Naive B cell (primary cell): ENCODE measurements around the gene PLEKHA6. TPM values are rescaled to one million over a fixed set of nuclear protein-coding genes. Genes with fewer than 3 reads are reported as not detected.

Source experiments
- ATAC-seq, 2 donors: fragments of 150-1000 bp; cut with Tn5 transposase; 2 replicates each; pipeline ENCODE4 v1.10.0; 2021; ENCODE audit warnings: low read depth in 2 of 2, mild to moderate bottlenecking in 2 of 2, moderate library complexity in 2 of 2
- DNase-seq: peaks from one replicate; pipeline ENCODE4 v3.0.0; 2022
- H3K27ac Mint-ChIP-seq, 6 donors: one replicate each; pipeline ENCODE4 v1.8.0; 2020 to 2022; ENCODE audit warnings: mild to moderate bottlenecking in 6 of 6, mixed read lengths in 6 of 6, moderate library complexity in 5 of 6, inconsistent platforms in 2 of 6
- H3K27me3 Mint-ChIP-seq, 3 donors: one replicate each; pipeline ENCODE4 v1.8.0; 2021 to 2022; ENCODE audit warnings: mixed read lengths in 3 of 3, mild to moderate bottlenecking in 1 of 3
- H3K36me3 Mint-ChIP-seq, 2 donors: one replicate each; pipeline ENCODE4 v1.8.0; 2020 to 2022; ENCODE audit warnings: mixed read lengths in 2 of 2, inconsistent platforms in 1 of 2, mild to moderate bottlenecking in 1 of 2
- H3K4me1 Mint-ChIP-seq, 3 donors: one replicate each; pipeline ENCODE4 v1.8.0; 2020 to 2022; ENCODE audit warnings: mixed read lengths in 3 of 3, inconsistent platforms in 1 of 3, mild to moderate bottlenecking in 1 of 3, moderate library complexity in 1 of 3
- H3K4me3 Mint-ChIP-seq, 8 donors: one replicate each; pipeline ENCODE4 v1.8.0; 2020 to 2022; ENCODE audit warnings: mild to moderate bottlenecking in 8 of 8, mixed read lengths in 8 of 8, moderate library complexity in 8 of 8, inconsistent platforms in 2 of 8
- H3K9me3 Mint-ChIP-seq, 7 donors: one replicate each; pipeline ENCODE4 v1.8.0; 2020 to 2022; ENCODE audit warnings: mixed read lengths in 7 of 7, mild to moderate bottlenecking in 5 of 7, inconsistent platforms in 2 of 7, moderate library complexity in 1 of 7
- polyA plus RNA-seq, 6 donors: library from polyadenylated mRNA; unstranded; fragments of 300-500 nt; fragmentation: Illumina TruSeq; gene quantifications; one replicate each; pipeline ENCODE4 v1.2.3, GENCODE V29; 2021; ENCODE audit warnings: low read depth in 6 of 6

The PLEKHA6 gene
- under 1 TPM in 1 of 6 donors, not detected in 5; 0.09 TPM for polyA plus RNA-seq

DNA sequence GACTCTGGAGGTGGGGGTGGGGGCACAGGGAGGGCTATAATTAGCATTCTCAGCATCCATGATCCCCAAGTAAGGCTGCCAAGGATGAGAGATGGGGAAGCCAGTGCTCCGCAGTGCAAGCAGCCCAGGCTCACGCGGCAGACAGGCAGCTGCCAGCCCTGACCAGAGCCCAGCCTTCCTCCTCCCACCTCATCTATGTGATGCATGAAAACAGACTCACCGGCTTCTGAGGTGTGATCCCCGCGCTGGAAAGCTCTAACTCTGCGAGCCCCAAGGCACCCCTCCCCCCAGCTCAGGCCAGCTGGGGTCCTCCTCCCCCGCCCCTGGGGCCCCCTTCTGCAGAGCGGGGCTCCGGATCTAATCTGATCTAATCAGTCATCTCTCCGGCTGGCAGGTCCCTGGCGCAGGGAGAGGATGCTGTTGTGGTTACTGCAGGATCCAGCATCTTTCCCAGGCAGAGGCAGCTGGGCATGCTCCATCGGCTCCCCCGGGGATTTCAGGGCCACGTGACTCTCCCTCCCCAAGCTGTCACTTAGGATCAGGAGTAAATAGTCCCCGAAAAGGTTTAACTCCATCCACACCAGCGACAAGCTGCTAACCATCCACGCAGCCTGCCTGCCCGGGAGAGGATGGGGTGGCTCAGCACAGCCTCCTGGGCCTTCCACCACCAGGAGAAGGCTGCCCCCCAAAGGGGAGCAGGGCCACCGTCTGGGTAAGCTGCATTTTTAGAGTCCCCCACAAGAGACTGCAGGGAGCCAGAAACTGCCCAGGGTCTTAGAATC lies at the start of gene PLEKHA6:
TSS of gene PLEKHA6 (minus strand) at position 456 of the 782 bp plus-strand sequence. CDS start 86,202 bp downstream, outside the sequence.
- Mint-ChIP-seq H3K36me3 (no peaks in the 10 kb centered on the region), H3K4me1 (peaks cover 8 to 38% (median 18%) of the 10 kb centered on the region in 3 donors), H3K27me3 (peaks cover 23 to 56% (median 33%) of the 10 kb centered on the region in 3 donors), H3K27ac (peak within 1 kb of the TSS in 3 of 6 donors; percentile 53 to 64 (median 56)), H3K4me3 (peak within 1 kb of the TSS in 1 of 8 donors; percentile 31), H3K9me3 (no peaks in the 10 kb centered on the region)
- no peak for DNase-seq
- ATAC-seq = no peak

DNA sequence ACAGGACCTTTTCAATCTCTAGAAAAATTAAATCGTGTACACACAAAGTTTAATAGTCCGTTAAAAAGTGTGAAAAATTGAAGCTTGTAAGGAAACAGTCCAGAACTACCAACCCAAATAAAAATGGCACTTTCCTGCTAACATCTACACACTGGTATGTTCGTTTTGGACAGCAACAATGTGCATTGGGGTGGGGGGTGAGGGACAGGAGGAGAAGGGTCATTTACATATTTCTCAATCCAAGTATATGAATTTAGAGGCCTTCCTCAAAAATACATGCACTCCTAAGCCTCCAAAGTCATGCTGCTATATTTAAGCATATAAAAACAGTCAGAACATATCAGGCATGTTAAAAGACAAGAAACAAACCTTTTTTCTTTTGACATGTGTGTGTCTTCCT lies 49.4 kb upstream of the PLEKHA6 start:
- H3K4me1 Mint-ChIP-seq = peaks cover 22 to 50% (median 31%) of the 10 kb centered on the region in 3 donors
- H3K36me3 Mint-ChIP-seq = peaks cover 0 to 20% of the 10 kb centered on the region in 2 donors
- no peaks in the 10 kb centered on the region for H3K27me3 Mint-ChIP-seq
- H3K9me3 Mint-ChIP-seq = no peaks in the 10 kb centered on the region
- peak overlapping the region in 5 of 6 donors; percentile 74 to 100 (median 84) for H3K27ac Mint-ChIP-seq
- H3K4me3 Mint-ChIP-seq = peak overlapping the region; percentile 97 to 100 (median 98)
- DNase-seq = no peak
- ATAC-seq = no peak

DNA sequence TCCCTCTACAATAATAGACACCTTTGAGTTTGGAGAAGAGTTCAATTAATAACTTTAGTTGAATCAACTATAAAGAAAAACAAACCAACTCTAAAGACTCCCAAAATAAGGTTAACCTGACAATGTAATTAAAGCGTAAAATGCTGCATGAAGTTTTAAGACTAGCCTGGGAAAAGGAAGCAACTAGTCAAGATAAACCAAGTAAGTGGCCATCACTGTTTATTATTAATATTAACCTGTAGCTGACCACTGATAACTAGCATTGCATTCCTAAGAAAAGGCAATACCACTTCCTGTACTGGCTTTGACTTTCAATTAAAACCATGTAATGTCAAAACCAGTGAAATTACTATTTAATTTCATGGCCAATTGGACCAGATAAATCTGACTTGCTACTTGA lies 48.9 kb upstream of the PLEKHA6 start:
- DNase-seq = no peak
- peak overlapping the region; percentile 97 to 100 (median 98) for H3K4me3 Mint-ChIP-seq
- H3K27ac Mint-ChIP-seq = peak overlapping the region in 5 of 6 donors; percentile 6 to 100 (median 81)
- H3K36me3 Mint-ChIP-seq = peaks cover 0 to 20% of the 10 kb centered on the region in 2 donors
- no peaks in the 10 kb centered on the region for H3K9me3 Mint-ChIP-seq
- H3K27me3 Mint-ChIP-seq = no peaks in the 10 kb centered on the region
- no peak for ATAC-seq
- peaks cover 22 to 50% (median 29%) of the 10 kb centered on the region in 3 donors for H3K4me1 Mint-ChIP-seq

GRCh38 chr1:204408074-204408507 lies 48.4 kb upstream of the PLEKHA6 start:
- no peak for DNase-seq
- Mint-ChIP-seq H3K36me3 (peaks cover 0 to 20% of the 10 kb centered on the region in 2 donors), H3K4me3 (peak overlapping the region; percentile 97 to 100 (median 98)), H3K4me1 (peaks cover 22 to 48% (median 29%) of the 10 kb centered on the region in 3 donors), H3K9me3 (no peaks in the 10 kb centered on the region), H3K27me3 (no peaks in the 10 kb centered on the region), H3K27ac (peak overlapping the region in 5 of 6 donors; percentile 6 to 100 (median 74))
- ATAC-seq = no peak

GRCh38 chr1:204407295-204407971 lies 47.7 kb upstream of the PLEKHA6 start:
- H3K4me1 Mint-ChIP-seq = peaks cover 17 to 44% (median 29%) of the 10 kb centered on the region in 3 donors
- H3K4me3 Mint-ChIP-seq = peak overlapping the region; percentile 97 to 100 (median 98)
- no peaks in the 10 kb centered on the region for H3K9me3 Mint-ChIP-seq
- H3K27ac Mint-ChIP-seq = peak overlapping the region in 5 of 6 donors; percentile 43 to 100 (median 53)
- ATAC-seq (no peak), DNase-seq (no peak)
- peaks cover 0 to 20% of the 10 kb centered on the region in 2 donors for H3K36me3 Mint-ChIP-seq
- H3K27me3 Mint-ChIP-seq = no peaks in the 10 kb centered on the region

GRCh38 chr1:204406621-204407020 lies 46.9 kb upstream of the PLEKHA6 start:
- H3K4me3 Mint-ChIP-seq = peak overlapping the region; percentile 97 to 100 (median 98)
- ATAC-seq = no peak
- no peaks in the 10 kb centered on the region for H3K9me3 Mint-ChIP-seq
- H3K27me3 Mint-ChIP-seq = no peaks in the 10 kb centered on the region
- DNase-seq = no peak
- H3K4me1 Mint-ChIP-seq = peaks cover 17 to 39% (median 29%) of the 10 kb centered on the region in 3 donors
- peaks cover 0 to 20% of the 10 kb centered on the region in 2 donors for H3K36me3 Mint-ChIP-seq
- peak overlapping the region in 3 of 6 donors; percentile 6 to 53 (median 21) for H3K27ac Mint-ChIP-seq

DNA sequence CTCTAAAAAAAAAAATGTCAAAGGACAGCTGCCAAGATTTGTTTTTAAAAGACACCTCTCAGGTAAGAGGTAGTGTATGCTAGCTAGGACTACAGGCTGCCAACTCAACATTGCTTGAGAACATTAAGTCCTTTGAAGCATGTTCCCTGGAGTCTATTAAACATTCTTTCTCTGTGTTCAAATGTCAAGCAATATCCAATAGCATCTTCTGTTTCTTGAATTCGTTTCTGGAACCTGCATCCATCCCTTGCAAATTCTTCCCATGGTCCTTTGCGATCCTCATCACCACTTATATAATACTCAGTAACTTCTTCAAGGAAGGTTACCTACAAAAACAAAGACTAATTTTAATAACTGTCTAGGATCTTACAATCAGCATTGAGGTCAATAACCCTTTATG lies 46.3 kb upstream of the PLEKHA6 start:
- H3K36me3 Mint-ChIP-seq = peaks cover 3 to 20% of the 10 kb centered on the region in 2 donors
- peak overlapping the region in 3 of 6 donors; percentile 6 to 80 (median 58) for H3K27ac Mint-ChIP-seq
- H3K4me1 Mint-ChIP-seq = peaks cover 17 to 39% (median 31%) of the 10 kb centered on the region in 3 donors
- peak overlapping the region in 5 of 8 donors; percentile 28 to 100 (median 98) for H3K4me3 Mint-ChIP-seq
- ATAC-seq (no peak), DNase-seq (no peak)
- H3K9me3 Mint-ChIP-seq = no peaks in the 10 kb centered on the region
- no peaks in the 10 kb centered on the region for H3K27me3 Mint-ChIP-seq

DNA sequence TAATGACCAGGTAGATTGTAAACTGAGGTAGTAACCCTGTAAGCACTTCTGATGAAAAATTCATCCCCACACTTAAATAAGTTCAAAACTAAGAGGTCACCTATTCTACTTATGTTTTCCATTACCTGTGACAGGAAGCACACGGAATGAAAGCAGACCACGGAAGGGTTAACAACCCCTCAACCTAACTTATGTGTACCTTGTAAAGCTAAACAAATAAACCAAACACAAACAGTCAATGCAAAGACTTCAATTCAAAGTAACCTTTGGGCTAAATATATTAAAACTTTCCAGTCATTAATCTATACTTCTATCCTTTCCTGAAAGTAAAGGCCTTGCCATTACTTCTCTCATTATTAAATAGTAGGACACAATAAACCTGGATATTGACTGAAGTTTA lies 44.9 kb upstream of the PLEKHA6 start:
- no peak overlapping the region for H3K27ac Mint-ChIP-seq
- peaks cover 9 to 20% of the 10 kb centered on the region in 2 donors for H3K36me3 Mint-ChIP-seq
- H3K27me3 Mint-ChIP-seq = no peaks in the 10 kb centered on the region
- H3K4me3 Mint-ChIP-seq = peak overlapping the region in 1 of 8 donors; percentile 43
- no peak for ATAC-seq
- DNase-seq = no peak
- no peaks in the 10 kb centered on the region for H3K9me3 Mint-ChIP-seq
- H3K4me1 Mint-ChIP-seq = peaks cover 10 to 32% (median 25%) of the 10 kb centered on the region in 3 donors

- Mint-ChIP-seq H3K36me3 (peaks cover 7 to 9% of the 10 kb centered on the region in 2 donors), H3K27ac (peak overlapping the region in 2 of 6 donors; percentile 11 to 79), H3K4me3 (peak overlapping the region in 1 of 8 donors; percentile 12), H3K9me3 (no peaks in the 10 kb centered on the region), H3K27me3 (no peaks in the 10 kb centered on the region), H3K4me1 (peaks cover 6 to 28% (median 14%) of the 10 kb centered on the region in 3 donors)
- ATAC-seq = no peak
- no peak for DNase-seq
Measured at GRCh38 chr1:204402391-204402790, 42.7 kb upstream of the PLEKHA6 start.

DNA sequence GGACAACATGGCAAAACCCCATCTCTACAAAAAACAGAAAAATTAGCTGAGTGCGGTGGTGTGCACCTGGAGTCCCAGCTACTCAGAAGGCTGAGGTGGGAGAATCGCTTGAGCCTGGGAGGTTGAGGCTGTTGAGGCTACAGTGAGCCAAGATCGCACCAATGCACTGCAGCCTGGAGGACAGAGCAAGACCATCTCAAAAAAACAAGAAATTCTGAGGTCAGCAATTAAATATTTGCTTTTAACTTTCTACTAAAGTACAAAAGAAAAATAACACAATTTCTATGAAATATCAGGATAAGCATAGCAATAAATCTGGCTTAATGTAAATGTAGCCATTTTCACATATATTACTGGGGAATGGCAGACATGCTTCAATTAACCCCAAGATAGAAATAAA lies 42.0 kb upstream of the PLEKHA6 start:
- DNase-seq (no peak), ATAC-seq (no peak)
- Mint-ChIP-seq H3K27ac (peak overlapping the region in 1 of 6 donors; percentile 78), H3K4me1 (peaks cover 6 to 22% (median 14%) of the 10 kb centered on the region in 3 donors), H3K9me3 (no peaks in the 10 kb centered on the region), H3K4me3 (no peak overlapping the region), H3K27me3 (no peaks in the 10 kb centered on the region), H3K36me3 (peaks cover 7 to 9% of the 10 kb centered on the region in 2 donors)

DNA sequence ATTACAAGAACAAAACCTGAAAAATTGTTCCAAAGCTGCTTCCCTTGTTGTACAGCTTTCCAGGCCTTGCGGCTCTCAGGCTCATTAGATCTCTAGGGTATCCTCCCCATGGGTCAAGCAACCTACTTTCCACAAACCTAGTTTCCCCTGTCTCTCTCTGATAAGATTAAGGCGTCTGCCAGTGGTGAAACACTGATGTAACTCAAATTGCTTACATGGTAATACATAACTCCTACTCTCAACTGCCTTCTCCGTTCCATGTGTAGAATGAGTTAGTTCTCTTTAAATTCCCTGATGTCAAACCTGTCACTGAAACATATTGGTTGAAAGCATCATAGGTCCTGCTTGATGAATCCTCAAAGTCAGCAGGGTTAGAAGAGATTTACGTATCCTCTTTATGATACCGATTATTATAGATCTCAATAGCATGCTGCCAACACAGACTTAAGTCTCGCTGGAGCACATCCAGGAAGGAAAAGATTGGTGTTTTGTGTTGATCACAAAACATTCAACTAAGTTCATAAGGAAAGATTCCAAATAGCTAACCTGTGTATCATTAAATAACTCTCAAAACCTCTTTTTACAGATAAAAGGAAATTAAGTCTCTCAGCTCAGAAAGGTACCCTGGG lies 41.3 kb upstream of the PLEKHA6 start:
- Mint-ChIP-seq H3K4me3 (no peak overlapping the region), H3K36me3 (peaks cover 4 to 9% of the 10 kb centered on the region in 2 donors), H3K27ac (peak overlapping the region in 3 of 6 donors; percentile 72 to 84 (median 78)), H3K4me1 (peaks cover 2 to 15% (median 11%) of the 10 kb centered on the region in 3 donors), H3K9me3 (no peaks in the 10 kb centered on the region), H3K27me3 (no peaks in the 10 kb centered on the region)
- no peak for ATAC-seq
- no peak for DNase-seq

DNA sequence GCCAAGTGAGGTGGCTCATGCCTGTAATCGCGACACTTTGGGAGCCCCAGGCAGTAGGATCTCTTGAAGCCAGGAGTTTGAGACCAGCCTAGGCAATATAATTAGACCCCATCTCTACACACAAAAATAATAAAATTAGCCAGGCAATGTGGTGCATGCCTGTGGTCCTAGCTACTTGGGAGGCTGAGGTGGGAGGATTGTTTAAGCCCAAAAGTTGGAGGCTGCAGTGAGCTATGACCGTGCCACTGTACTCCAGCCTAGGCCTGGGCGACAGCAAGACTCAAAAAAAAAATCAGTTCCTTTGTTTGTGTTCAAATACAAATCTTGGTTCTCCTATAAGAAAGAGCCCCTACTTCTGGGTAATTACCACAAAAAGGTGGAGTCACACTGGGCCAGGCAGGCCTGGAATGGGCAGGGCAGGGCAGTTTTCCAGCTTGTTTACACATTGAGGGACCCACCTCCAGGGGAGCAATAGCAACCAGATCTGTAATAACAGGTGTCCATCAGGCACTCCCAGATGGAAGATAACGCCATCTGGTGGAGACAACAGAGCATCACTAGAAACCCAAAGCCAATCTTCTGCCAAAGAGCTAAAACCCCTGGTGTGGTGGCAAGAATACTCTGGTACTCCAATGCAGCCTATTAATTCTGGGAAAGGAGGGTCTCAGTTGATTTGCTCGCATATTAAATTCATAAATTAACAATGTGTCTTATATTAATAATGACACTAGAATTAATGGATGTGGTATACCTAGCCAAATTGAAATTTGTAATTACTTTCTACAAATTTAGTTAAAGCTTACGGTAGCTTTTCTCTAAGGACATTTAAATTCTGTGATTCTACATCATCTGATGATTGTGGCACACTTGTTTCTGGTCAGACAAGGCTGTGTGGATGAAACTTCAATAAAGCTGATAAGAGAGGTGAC lies 38.7 kb upstream of the PLEKHA6 start:
- no peaks in the 10 kb centered on the region for H3K9me3 Mint-ChIP-seq
- H3K27me3 Mint-ChIP-seq = no peaks in the 10 kb centered on the region
- peaks cover 0 to 17% of the 10 kb centered on the region in 2 donors for H3K36me3 Mint-ChIP-seq
- H3K27ac Mint-ChIP-seq = peak overlapping the region in 5 of 6 donors; percentile 65 to 93 (median 77)
- DNase-seq (peak; percentile 66), ATAC-seq (peak; percentile 92 to 97)
- H3K4me3 Mint-ChIP-seq = peak overlapping the region in 1 of 8 donors; percentile 50
- peaks cover 0 to 10% (median 8%) of the 10 kb centered on the region in 3 donors for H3K4me1 Mint-ChIP-seq
